ENCODE data around the gene POMGNT2. TPM values are rescaled to one million over a fixed set of nuclear protein-coding genes. Genes with fewer than 3 reads are reported as not detected.

The POMGNT2 gene
- total RNA-seq, 1 experiment from 2014 or later: 10.1 TPM

- no peaks in the 10 kb centered on the region for H3K27me3 ChIP-seq (ENCODE audit: control insufficient read depth, insufficient read depth, low read length)
- ATAC-seq (peak; percentile 26; the same call in 1 of the 2 replicates), DNase-seq (ENCODE audit: low read depth, low spot score) (no peak)
- no TSS peak for BruUV-seq (replicated peaks)
- TF ChIP-seq CTCF (IDR thresholded peaks at IDR 0.05) (no peak), TCF7L2 (IDR thresholded peaks at IDR 0.05; ENCODE audit: low read depth, low read length) (no peak), POLR2AphosphoS5 (IDR thresholded peaks at IDR 0.05; ENCODE audit: low read depth, low read length) (no peak), SIN3A (IDR thresholded peaks at IDR 0.05; ENCODE audit: borderline replicate concordance, insufficient read depth, low read depth, low read length) (no peak)
- TF ChIP-seq, protein P1, sequence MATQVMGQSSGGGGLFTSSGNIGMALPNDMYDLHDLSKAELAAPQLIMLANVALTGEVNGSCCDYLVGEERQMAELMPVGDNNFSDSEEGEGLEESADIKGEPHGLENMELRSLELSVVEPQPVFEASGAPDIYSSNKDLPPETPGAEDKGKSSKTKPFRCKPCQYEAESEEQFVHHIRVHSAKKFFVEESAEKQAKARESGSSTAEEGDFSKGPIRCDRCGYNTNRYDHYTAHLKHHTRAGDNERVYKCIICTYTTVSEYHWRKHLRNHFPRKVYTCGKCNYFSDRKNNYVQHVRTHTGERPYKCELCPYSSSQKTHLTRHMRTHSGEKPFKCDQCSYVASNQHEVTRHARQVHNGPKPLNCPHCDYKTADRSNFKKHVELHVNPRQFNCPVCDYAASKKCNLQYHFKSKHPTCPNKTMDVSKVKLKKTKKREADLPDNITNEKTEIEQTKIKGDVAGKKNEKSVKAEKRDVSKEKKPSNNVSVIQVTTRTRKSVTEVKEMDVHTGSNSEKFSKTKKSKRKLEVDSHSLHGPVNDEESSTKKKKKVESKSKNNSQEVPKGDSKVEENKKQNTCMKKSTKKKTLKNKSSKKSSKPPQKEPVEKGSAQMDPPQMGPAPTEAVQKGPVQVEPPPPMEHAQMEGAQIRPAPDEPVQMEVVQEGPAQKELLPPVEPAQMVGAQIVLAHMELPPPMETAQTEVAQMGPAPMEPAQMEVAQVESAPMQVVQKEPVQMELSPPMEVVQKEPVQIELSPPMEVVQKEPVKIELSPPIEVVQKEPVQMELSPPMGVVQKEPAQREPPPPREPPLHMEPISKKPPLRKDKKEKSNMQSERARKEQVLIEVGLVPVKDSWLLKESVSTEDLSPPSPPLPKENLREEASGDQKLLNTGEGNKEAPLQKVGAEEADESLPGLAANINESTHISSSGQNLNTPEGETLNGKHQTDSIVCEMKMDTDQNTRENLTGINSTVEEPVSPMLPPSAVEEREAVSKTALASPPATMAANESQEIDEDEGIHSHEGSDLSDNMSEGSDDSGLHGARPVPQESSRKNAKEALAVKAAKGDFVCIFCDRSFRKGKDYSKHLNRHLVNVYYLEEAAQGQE (IDR thresholded peaks at IDR 0.05; ENCODE audit: insufficient read depth in 1 of 2, low read depth in 2 of 2, low read length in 1 of 2): no peak
- ChIA-PET CTCF (no interaction called here), POLR2A (no interaction called here)
- H3K4me3 ChIP-seq (ENCODE audit: low read depth in 2 of 2, low read length in 2 of 2): peak overlapping the region; percentile 58 to 68
- in situ Hi-C loops (cut with HindIII; ENCODE audit: low pct_unique_long_range_greater_than_20kb, low sequenced_read_pairs): no loop called here
- no peak overlapping the region for H3K27ac ChIP-seq (ENCODE audit: low read length)
- H3K9me3 ChIP-seq (ENCODE audit: control insufficient read depth, insufficient read depth, low read depth, low read length): no peaks in the 10 kb centered on the region
- peaks cover 3% of the 10 kb centered on the region; the same call in 1 of the 2 replicates for H3K4me1 ChIP-seq (ENCODE audit: control insufficient read depth, insufficient read depth, low read length)
- intact Hi-C loops (cut with micrococcal nuclease; ENCODE audit: unreplicated experiment): no loop called here
- H3K36me3 ChIP-seq (ENCODE audit: control insufficient read depth, insufficient read depth, low read length): no peaks in the 10 kb centered on the region
Observed at GRCh38 chr3:43106293-43106628, 382 bp upstream of the POMGNT2 start.

GRCh38 chr3:43104660-43105595 is 951 bp downstream of the POMGNT2 start:
- Histone ChIP-seq H3K27ac (ENCODE audit: low read length) (no peak overlapping the region), H3K4me3 (ENCODE audit: low read depth in 2 of 2, low read length in 2 of 2) (peak overlapping the region; percentile 58 to 68), H3K27me3 (ENCODE audit: control insufficient read depth, insufficient read depth, low read length) (no peaks in the 10 kb centered on the region), H3K4me1 (ENCODE audit: control insufficient read depth, insufficient read depth, low read length) (peaks cover 3% of the 10 kb centered on the region; the same call in 1 of the 2 replicates), H3K9me3 (ENCODE audit: control insufficient read depth, insufficient read depth, low read depth, low read length) (no peaks in the 10 kb centered on the region), H3K36me3 (ENCODE audit: control insufficient read depth, insufficient read depth, low read length) (no peaks in the 10 kb centered on the region)
- ATAC-seq (peak; percentile 53), DNase-seq (ENCODE audit: low read depth, low spot score) (no peak)
- no peak for TF ChIP-seq SIN3A (IDR thresholded peaks at IDR 0.05; ENCODE audit: borderline replicate concordance, insufficient read depth, low read depth, low read length)
- TF ChIP-seq CTCF (IDR thresholded peaks at IDR 0.05): no peak
- TF ChIP-seq TCF7L2 (IDR thresholded peaks at IDR 0.05; ENCODE audit: low read depth, low read length): no peak
- TF ChIP-seq, protein P1 (IDR thresholded peaks at IDR 0.05; ENCODE audit: insufficient read depth in 1 of 2, low read depth in 2 of 2, low read length in 1 of 2): no peak
- no peak for TF ChIP-seq POLR2AphosphoS5 (IDR thresholded peaks at IDR 0.05; ENCODE audit: low read depth, low read length)
- CTCF ChIA-PET: no interaction called here
- BruUV-seq (replicated peaks): no TSS peak
- POLR2A ChIA-PET: no interaction called here
- in situ Hi-C loops (cut with HindIII; ENCODE audit: low pct_unique_long_range_greater_than_20kb, low sequenced_read_pairs): no loop called here
- intact Hi-C loops (cut with micrococcal nuclease; ENCODE audit: unreplicated experiment): no loop called here

All from Panc1 (cell line).